ENCODE data around the gene CELF1. TPM values are rescaled to one million over a fixed set of nuclear protein-coding genes. Genes with fewer than 3 reads are reported as not detected.
"Not testable (repeated sequence)": the region's sequence is repeated elsewhere in the genome, so short reads cannot be mapped to it uniquely, and the experiment has no call there.

Gene CELF1
- total RNA-seq, 4 donors from 2014 or later = 87.3 to 144 (median 111) TPM

- not testable (repeated sequence) for H3K4me1 ChIP-seq; H3K27me3 ChIP-seq; H3K27ac ChIP-seq; H3K9me3 ChIP-seq; H3K4me3 ChIP-seq (replicated peaks in 1 of 3); H3K36me3 ChIP-seq
- DNase-seq = peak; percentile 80 to 81
- intact Hi-C loops (cut with DNase I) = loop anchor here (5.0 kb wide), 1 partner anchor 82 kb away; no protein-coding TSS in a partner anchor
- WGBS, 2 donors = 21 to 25% methylated on average over 8 of the region's 8 CpGs
- TF ChIP-seq CTCF (IDR thresholded peaks at IDR 0.05) = peak; percentile 48 to 94 (median 76)
Observed at GRCh38 chr11:47454258-47454671, 98.7 kb downstream of the CELF1 start.

GRCh38 chr11:47453365-47453764, 99.6 kb downstream of the CELF1 start:
- no peak overlapping the region for H3K4me3 ChIP-seq (replicated peaks in 1 of 3)
- no peaks in the 10 kb centered on the region for H3K36me3 ChIP-seq
- no peaks in the 10 kb centered on the region for H3K9me3 ChIP-seq
- intact Hi-C loops (cut with DNase I) = loop anchor here (5.0 kb wide), 1 partner anchor 81 kb away; no protein-coding TSS in a partner anchor
- H3K27ac ChIP-seq = no peak overlapping the region
- TF ChIP-seq POLR2A (IDR thresholded peaks at IDR 0.05) (no peak), CTCF (IDR thresholded peaks at IDR 0.05) (no peak)
- no peaks in the 10 kb centered on the region for H3K27me3 ChIP-seq
- no peak for DNase-seq
- no peaks in the 10 kb centered on the region for H3K4me1 ChIP-seq
- WGBS, 2 donors = 90 to 93% methylated on average over 8 of the region's 8 CpGs

GRCh38 chr11:47451990-47452389, 100.9 kb downstream of the CELF1 start:
- Histone ChIP-seq H3K27me3 (no peaks in the 10 kb centered on the region), H3K27ac (no peak overlapping the region), H3K4me3 (replicated peaks in 1 of 3) (no peak overlapping the region), H3K4me1 (no peaks in the 10 kb centered on the region), H3K9me3 (no peaks in the 10 kb centered on the region), H3K36me3 (no peaks in the 10 kb centered on the region)
- TF ChIP-seq POLR2A (IDR thresholded peaks at IDR 0.05) (no peak), CTCF (IDR thresholded peaks at IDR 0.05) (no peak)
- WGBS, 2 donors = 91 to 96% methylated on average over 4 of the region's 4 CpGs
- DNase-seq = no peak
- intact Hi-C loops (cut with DNase I) = loop anchor here (5.0 kb wide), 1 partner anchor 80 kb away; no protein-coding TSS in a partner anchor

GRCh38 chr11:47451436-47451835, 101.5 kb downstream of the CELF1 start:
- no peak overlapping the region for H3K4me3 ChIP-seq (replicated peaks in 1 of 3)
- H3K36me3 ChIP-seq = no peaks in the 10 kb centered on the region
- 84 to 88% methylated on average over 4 of the region's 4 CpGs for WGBS, 2 donors
- intact Hi-C loops (cut with DNase I) = loop anchor here (5.0 kb wide), 1 partner anchor 79 kb away; no protein-coding TSS in a partner anchor
- no peak overlapping the region for H3K27ac ChIP-seq
- H3K27me3 ChIP-seq = no peaks in the 10 kb centered on the region
- no peaks in the 10 kb centered on the region for H3K4me1 ChIP-seq
- no peak for DNase-seq
- TF ChIP-seq POLR2A (IDR thresholded peaks at IDR 0.05) = no peak
- TF ChIP-seq CTCF (IDR thresholded peaks at IDR 0.05) = no peak
- no peaks in the 10 kb centered on the region for H3K9me3 ChIP-seq

- H3K4me1 ChIP-seq = no peaks in the 10 kb centered on the region
- no peaks in the 10 kb centered on the region for H3K9me3 ChIP-seq
- WGBS, 2 donors = 61 to 64% methylated on average over 4 to 8 of the region's 8 CpGs
- DNase-seq = peak in 1 of 2 donors; percentile 31
- H3K27me3 ChIP-seq = no peaks in the 10 kb centered on the region
- TF ChIP-seq CTCF (IDR thresholded peaks at IDR 0.05) = no peak
- no peak for TF ChIP-seq POLR2A (IDR thresholded peaks at IDR 0.05)
- H3K27ac ChIP-seq = no peak overlapping the region
- no peak overlapping the region for H3K4me3 ChIP-seq (replicated peaks in 1 of 3)
- intact Hi-C loops (cut with DNase I) = no loop called here
- no peaks in the 10 kb centered on the region for H3K36me3 ChIP-seq
Observed at GRCh38 chr11:47449541-47449940, 103.4 kb downstream of the CELF1 start.

Data from thyroid gland (tissue), 4 donors.